Activated T-helper 1 cell treated with anti-CD3 and anti-CD28 coated beads, Interleukin-12 subunit alpha, Interleukin-12 subunit beta, Interleukin-2, Interleukin-4 antibody, amounts not matched to agents 30 ng/mL and 10 ng/mL and 1 ng/mL, durations not matched to agents 14 hours and 24 hours and 36 hours (primary cell): ENCODE data around the gene CLDN6. TPM values are rescaled to one million over a fixed set of nuclear protein-coding genes. Genes with fewer than 3 reads are reported as not detected.

Source experiments
- total RNA-seq: library from RNA; stranded (reverse); gene quantifications from 2 replicates; pipeline ENCODE4 v1.2.3, GENCODE V29; 2022

Gene CLDN6
- total RNA-seq, 1 donor from 2014 or later = not detected

Other genes with a start within 250 kb of the CLDN6 start
- gene ELOB, start 240.9 kb downstream of the CLDN6 start, total RNA-seq = 256 and 277 TPM in 2 replicates
- gene PRSS33, start 230.6 kb downstream of the CLDN6 start, total RNA-seq = 0.10 TPM in 1 of 2 replicates, not detected in the other
- not detected in 2 replicates for gene PRSS41, start 219.7 kb downstream of the CLDN6 start, total RNA-seq
- 9.2 and 10.1 TPM in 2 replicates for gene PRSS21, start 200.9 kb downstream of the CLDN6 start, total RNA-seq
- gene ZG16B, start 187.9 kb downstream of the CLDN6 start, total RNA-seq = 11.7 and 12.9 TPM in 2 replicates
- gene PRSS22, start 160.0 kb downstream of the CLDN6 start, total RNA-seq = not detected in 2 replicates
- gene FLYWCH2, start 135.0 kb downstream of the CLDN6 start, total RNA-seq = 22.9 and 25.4 TPM in 2 replicates
- 61.1 and 65.7 TPM in 2 replicates for gene FLYWCH1, start 106.3 kb downstream of the CLDN6 start, total RNA-seq
- 0.10 and 0.18 TPM in 2 replicates for gene KREMEN2, start 53.9 kb downstream of the CLDN6 start, total RNA-seq
- 40.1 and 44.0 TPM in 2 replicates for gene PAQR4, start 48.8 kb downstream of the CLDN6 start, total RNA-seq
- gene PKMYT1, start 37.7 kb downstream of the CLDN6 start, total RNA-seq = 151 and 152 TPM in 2 replicates
- gene CLDN9, start 5.3 kb downstream of the CLDN6 start, total RNA-seq = not detected in 2 replicates
- gene TNFRSF12A, start 2.2 kb upstream of the CLDN6 start, total RNA-seq = 4.9 and 5.5 TPM in 2 replicates
- gene HCFC1R1, start 5.8 kb upstream of the CLDN6 start, total RNA-seq = 30.0 and 30.9 TPM in 2 replicates
- gene THOC6, start 5.9 kb upstream of the CLDN6 start, total RNA-seq = 48.3 and 49.0 TPM in 2 replicates
- gene BICDL2, start 18.8 kb upstream of the CLDN6 start, total RNA-seq = 0.20 TPM in 1 of 2 replicates, not detected in the other
- gene MMP25, start 28.4 kb upstream of the CLDN6 start, total RNA-seq = 11.9 and 12.8 TPM in 2 replicates
- 993 TPM in 2 replicates for gene IL32, start 47.5 kb upstream of the CLDN6 start, total RNA-seq
- 0.07 TPM in 1 of 2 replicates, not detected in the other for gene ZSCAN10, start 81.1 kb upstream of the CLDN6 start, total RNA-seq
- 0.15 and 0.39 TPM in 2 replicates for gene ZNF205, start 94.4 kb upstream of the CLDN6 start, total RNA-seq
- gene ZNF213, start 116.8 kb upstream of the CLDN6 start, total RNA-seq = 9.6 and 12.4 TPM in 2 replicates
- not detected in 2 replicates for gene OR1F1, start 170.0 kb upstream of the CLDN6 start, total RNA-seq
- gene ZNF200, start 217.0 kb upstream of the CLDN6 start, total RNA-seq = 13.6 and 15.8 TPM in 2 replicates
- gene MEFV, start 238.4 kb upstream of the CLDN6 start, total RNA-seq = not detected in 2 replicates